Measurements from ENCODE around the gene GLRX. TPM values are rescaled to one million over a fixed set of nuclear protein-coding genes. Genes with fewer than 3 reads are reported as not detected.

GLRX gene
- polyA plus RNA-seq, 3 donors: 386 to 603 (median 555) TPM

DNA sequence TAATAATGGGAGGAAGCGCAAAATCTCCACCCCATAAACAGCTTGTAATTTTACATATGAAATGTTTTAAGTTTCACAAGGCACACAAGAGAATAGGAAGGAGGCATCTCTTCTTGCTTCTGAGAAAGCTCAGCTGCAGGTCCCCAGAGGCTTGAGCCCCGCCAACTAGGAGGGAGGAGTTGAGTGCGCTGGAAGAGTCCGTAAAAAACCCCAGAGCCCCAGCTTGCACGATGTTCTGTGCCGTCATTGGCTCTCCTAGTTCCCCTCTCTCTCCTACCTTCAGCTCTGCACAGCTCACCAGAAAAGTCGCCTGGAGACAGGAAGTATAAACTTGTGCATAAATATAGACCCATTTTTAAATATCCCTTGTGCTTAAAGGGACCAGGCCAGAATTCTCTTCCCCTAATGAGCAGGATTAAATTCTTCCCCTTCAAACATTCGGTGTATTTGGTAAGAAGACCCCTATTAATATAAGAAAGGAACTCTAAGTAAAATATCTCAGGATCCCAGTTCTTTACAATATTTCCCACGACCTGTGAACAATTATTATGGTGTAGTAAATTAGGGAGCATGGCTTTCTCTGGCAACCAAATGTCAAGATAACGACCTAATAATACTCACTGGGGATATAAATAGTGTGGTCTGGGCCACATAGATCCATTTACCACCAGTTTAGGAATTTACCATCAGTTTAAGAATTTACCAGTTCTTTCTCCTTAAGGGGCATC is 13.7 kb downstream of the GLRX start:
- Histone ChIP-seq H3K79me2 (ENCODE audit: insufficient read depth, low read length) (peaks cover 43% of the 10 kb centered on the region), H3K36me3 (replicated peaks in 1 of 2; ENCODE audit: control insufficient read depth in 1 of 2, insufficient read depth in 2 of 2, low read length in 2 of 2) (peaks cover 29 to 54% of the 10 kb centered on the region in 2 donors), H3K4me1 (ENCODE audit: control insufficient read depth in 1 of 2, insufficient read depth in 2 of 2, low read length in 2 of 2) (peaks cover 39 to 44% of the 10 kb centered on the region in 2 donors), H3K9me3 (replicated peaks in 1 of 2; ENCODE audit: control insufficient read depth in 1 of 2, insufficient read depth in 1 of 2, low read length in 2 of 2) (peaks cover 0 to 5% of the 10 kb centered on the region in 2 donors), H4K20me1 (ENCODE audit: insufficient read depth, low read length) (peaks cover 53% of the 10 kb centered on the region), H3K27me3 (ENCODE audit: control insufficient read depth in 2 of 2, insufficient read depth in 2 of 2, low read length in 2 of 2) (no peaks in the 10 kb centered on the region), H3K9ac (ENCODE audit: insufficient read depth, low read length, poor library complexity, severe bottlenecking) (peak overlapping the region; percentile 24), H2AFZ (ENCODE audit: insufficient read depth, low read depth, low read length, poor library complexity, severe bottlenecking) (peak overlapping the region; percentile 42), H3K27ac (ENCODE audit: low read depth in 1 of 2, low read length in 2 of 2) (peak overlapping the region; percentile 78 to 79), H3K4me2 (replicated peaks; ENCODE audit: extremely low read depth, low read length, poor library complexity, severe bottlenecking) (peak overlapping the region; percentile 52), H3K4me3 (replicated peaks in 1 of 3; ENCODE audit: low read depth in 2 of 3, low read length in 3 of 3) (peak overlapping the region in 1 of 3 experiments; percentile 47)
- Mint-ChIP-seq H3K27ac (peak overlapping the region; percentile 85 to 94 (median 92)), H3K4me1 (peaks cover 54% of the 10 kb centered on the region), H3K4me3 (peak overlapping the region; percentile 29 to 65), H3K27me3 (ENCODE audit: low read depth in 3 of 3) (peaks cover 0 to 2% (median 0%) of the 10 kb centered on the region in 3 donors), H3K9me3 (peaks cover 2 to 10% (median 7%) of the 10 kb centered on the region in 7 donors), H3K36me3 (peaks cover 43 to 86% of the 10 kb centered on the region in 2 donors)
- DNase-seq: peak; percentile 79 to 91 (median 83)
- TF ChIP-seq, protein P1, sequence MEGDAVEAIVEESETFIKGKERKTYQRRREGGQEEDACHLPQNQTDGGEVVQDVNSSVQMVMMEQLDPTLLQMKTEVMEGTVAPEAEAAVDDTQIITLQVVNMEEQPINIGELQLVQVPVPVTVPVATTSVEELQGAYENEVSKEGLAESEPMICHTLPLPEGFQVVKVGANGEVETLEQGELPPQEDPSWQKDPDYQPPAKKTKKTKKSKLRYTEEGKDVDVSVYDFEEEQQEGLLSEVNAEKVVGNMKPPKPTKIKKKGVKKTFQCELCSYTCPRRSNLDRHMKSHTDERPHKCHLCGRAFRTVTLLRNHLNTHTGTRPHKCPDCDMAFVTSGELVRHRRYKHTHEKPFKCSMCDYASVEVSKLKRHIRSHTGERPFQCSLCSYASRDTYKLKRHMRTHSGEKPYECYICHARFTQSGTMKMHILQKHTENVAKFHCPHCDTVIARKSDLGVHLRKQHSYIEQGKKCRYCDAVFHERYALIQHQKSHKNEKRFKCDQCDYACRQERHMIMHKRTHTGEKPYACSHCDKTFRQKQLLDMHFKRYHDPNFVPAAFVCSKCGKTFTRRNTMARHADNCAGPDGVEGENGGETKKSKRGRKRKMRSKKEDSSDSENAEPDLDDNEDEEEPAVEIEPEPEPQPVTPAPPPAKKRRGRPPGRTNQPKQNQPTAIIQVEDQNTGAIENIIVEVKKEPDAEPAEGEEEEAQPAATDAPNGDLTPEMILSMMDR (IDR thresholded peaks at IDR 0.05): no peak
- intact Hi-C loops (cut with micrococcal nuclease): loop anchor here in 1 of 2 donors (5.0 kb wide), 1 partner anchor 33 kb away; no protein-coding TSS in a partner anchor
- 0% methylated on average over 3 of the region's 10 CpGs for WGBS (ENCODE audit: insufficient coverage)

DNA sequence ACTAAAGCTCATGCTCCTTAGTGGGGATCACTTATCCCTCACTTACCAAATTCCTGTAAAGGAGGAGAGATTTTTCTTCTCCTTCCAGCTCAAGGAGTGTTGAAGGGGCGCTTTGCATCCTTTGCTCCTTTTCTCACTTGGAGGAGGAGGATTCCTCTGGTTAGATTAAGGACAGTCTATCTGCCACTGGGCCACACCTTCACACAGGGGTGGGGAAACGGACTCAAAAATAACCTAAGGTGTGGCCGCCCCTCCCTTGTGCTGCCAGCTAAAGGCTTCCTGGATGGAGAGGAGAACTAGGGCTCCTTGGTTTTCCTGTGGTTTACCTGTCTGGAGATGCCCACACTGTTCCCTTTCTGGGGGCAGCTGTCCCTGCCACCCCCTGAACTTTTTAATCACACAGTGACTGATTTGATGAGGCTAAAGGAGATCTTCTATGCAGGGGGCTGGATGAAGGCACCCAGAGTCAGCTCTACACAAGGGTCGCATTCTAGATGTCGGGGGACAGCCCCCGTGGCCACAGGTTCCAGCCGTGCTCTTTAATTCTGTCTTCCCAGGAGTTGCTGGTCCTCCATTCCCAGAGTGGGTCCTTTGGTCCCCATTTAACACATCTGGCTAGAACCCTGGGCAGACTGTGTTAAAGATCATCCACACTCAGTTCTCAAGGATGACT is 14.4 kb downstream of the GLRX start:
- Mint-ChIP-seq H3K4me3 (peak overlapping the region; percentile 29 to 65), H3K9me3 (peaks cover 2 to 10% (median 7%) of the 10 kb centered on the region in 7 donors), H3K36me3 (peaks cover 37 to 86% of the 10 kb centered on the region in 2 donors), H3K27me3 (ENCODE audit: low read depth in 3 of 3) (peaks cover 0 to 2% (median 0%) of the 10 kb centered on the region in 3 donors), H3K4me1 (peaks cover 51% of the 10 kb centered on the region), H3K27ac (peak overlapping the region; percentile 85 to 94 (median 92))
- Histone ChIP-seq H3K4me3 (replicated peaks in 1 of 3; ENCODE audit: low read depth in 2 of 3, low read length in 3 of 3) (peak overlapping the region in 1 of 3 experiments; percentile 47), H4K20me1 (ENCODE audit: insufficient read depth, low read length) (peaks cover 46% of the 10 kb centered on the region), H3K79me2 (ENCODE audit: insufficient read depth, low read length) (peaks cover 36% of the 10 kb centered on the region), H3K27ac (ENCODE audit: low read depth in 1 of 2, low read length in 2 of 2) (peak overlapping the region; percentile 78 to 79), H3K4me1 (ENCODE audit: control insufficient read depth in 1 of 2, insufficient read depth in 2 of 2, low read length in 2 of 2) (peaks cover 39 to 44% of the 10 kb centered on the region in 2 donors), H3K9me3 (replicated peaks in 1 of 2; ENCODE audit: control insufficient read depth in 1 of 2, insufficient read depth in 1 of 2, low read length in 2 of 2) (peaks cover 0 to 5% of the 10 kb centered on the region in 2 donors), H3K4me2 (replicated peaks; ENCODE audit: extremely low read depth, low read length, poor library complexity, severe bottlenecking) (peak overlapping the region; percentile 52), H2AFZ (ENCODE audit: insufficient read depth, low read depth, low read length, poor library complexity, severe bottlenecking) (peak overlapping the region; percentile 42), H3K27me3 (ENCODE audit: control insufficient read depth in 2 of 2, insufficient read depth in 2 of 2, low read length in 2 of 2) (no peaks in the 10 kb centered on the region), H3K9ac (ENCODE audit: insufficient read depth, low read length, poor library complexity, severe bottlenecking) (peak overlapping the region; percentile 24), H3K36me3 (replicated peaks in 1 of 2; ENCODE audit: control insufficient read depth in 1 of 2, insufficient read depth in 2 of 2, low read length in 2 of 2) (peaks cover 23 to 47% of the 10 kb centered on the region in 2 donors)
- WGBS (ENCODE audit: insufficient coverage): 63% methylated on average over 4 of the region's 7 CpGs
- TF ChIP-seq, protein P1 (IDR thresholded peaks at IDR 0.05): no peak
- DNase-seq: no peak
- intact Hi-C loops (cut with micrococcal nuclease): loop anchor here in 1 of 2 donors (5.0 kb wide), 1 partner anchor 34 kb away; no protein-coding TSS in a partner anchor

Data from CD14-positive monocyte (primary cell).